HG02840 (cell line): ENCODE data around the gene LRRC52.
A peak's percentile ranks its signal among the peaks of the same experiment; 100 is the strongest.
"Not testable (repeated sequence)": the region's sequence is repeated elsewhere in the genome, so short reads cannot be mapped to it uniquely, and the experiment has no call there.

Source experiments
- ATAC-seq: cut with Tn5 transposase; IDR thresholded peaks from one replicate; pipeline ENCODE4 v1.9.1; 2021; ENCODE audit warnings: mild to moderate bottlenecking, moderate library complexity, moderate number of reproducible peaks; ENCODE audit not compliant: unreplicated experiment, low FRiP score

LRRC52 gene

DNA sequence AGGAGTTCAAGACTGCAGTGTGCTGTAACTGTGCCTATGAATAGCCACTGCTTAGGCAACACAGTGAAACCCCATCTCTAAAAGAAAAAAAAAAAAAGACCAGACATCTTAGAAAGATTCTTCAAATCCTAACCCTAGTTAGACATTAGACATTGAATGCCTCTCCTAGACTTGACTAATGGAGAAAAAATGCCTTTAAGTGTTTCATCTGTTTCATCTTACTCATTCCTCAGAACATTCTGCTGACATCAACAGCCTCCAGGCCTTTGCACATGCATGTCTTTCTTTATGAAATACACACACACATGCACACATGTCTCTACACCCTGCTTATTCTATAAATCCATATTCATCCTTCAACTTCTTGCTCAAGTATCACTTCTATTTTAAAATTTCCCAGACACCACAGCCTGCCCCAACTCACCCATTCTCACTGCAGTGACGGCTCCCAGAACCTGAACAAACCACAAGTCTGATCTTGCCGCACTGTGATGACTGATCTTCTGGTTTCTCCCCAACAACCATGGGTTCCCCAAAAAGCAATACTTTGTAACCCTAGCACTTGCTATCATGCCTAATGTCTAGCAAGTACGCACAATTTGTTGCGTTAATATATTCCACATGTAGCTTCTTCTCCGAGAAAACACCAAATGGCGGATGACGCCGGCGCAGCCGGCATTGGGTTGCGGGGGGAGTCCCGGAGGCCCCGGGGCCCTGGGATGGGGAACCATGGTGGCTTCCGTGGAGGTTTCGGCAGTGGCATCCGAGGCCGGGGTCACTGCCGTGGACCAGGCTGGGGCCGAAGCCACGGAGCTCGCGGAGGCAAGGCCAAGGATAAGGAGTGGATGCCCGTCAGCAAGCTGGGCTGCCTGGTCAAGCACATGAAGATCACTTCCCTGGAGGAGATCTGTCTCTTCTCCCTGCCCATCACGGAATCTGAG, 37.4 kb downstream of the LRRC52 start:
- ATAC-seq = no peak

- ATAC-seq = no peak
Observed at GRCh38 chr1:165581926-165582325, 38.1 kb downstream of the LRRC52 start.

- no peak for ATAC-seq
Observed at GRCh38 chr1:165586398-165586797, 42.6 kb downstream of the LRRC52 start.

- ATAC-seq = not testable (repeated sequence)
Observed at GRCh38 chr1:165591391-165591790, 47.6 kb downstream of the LRRC52 start.

DNA sequence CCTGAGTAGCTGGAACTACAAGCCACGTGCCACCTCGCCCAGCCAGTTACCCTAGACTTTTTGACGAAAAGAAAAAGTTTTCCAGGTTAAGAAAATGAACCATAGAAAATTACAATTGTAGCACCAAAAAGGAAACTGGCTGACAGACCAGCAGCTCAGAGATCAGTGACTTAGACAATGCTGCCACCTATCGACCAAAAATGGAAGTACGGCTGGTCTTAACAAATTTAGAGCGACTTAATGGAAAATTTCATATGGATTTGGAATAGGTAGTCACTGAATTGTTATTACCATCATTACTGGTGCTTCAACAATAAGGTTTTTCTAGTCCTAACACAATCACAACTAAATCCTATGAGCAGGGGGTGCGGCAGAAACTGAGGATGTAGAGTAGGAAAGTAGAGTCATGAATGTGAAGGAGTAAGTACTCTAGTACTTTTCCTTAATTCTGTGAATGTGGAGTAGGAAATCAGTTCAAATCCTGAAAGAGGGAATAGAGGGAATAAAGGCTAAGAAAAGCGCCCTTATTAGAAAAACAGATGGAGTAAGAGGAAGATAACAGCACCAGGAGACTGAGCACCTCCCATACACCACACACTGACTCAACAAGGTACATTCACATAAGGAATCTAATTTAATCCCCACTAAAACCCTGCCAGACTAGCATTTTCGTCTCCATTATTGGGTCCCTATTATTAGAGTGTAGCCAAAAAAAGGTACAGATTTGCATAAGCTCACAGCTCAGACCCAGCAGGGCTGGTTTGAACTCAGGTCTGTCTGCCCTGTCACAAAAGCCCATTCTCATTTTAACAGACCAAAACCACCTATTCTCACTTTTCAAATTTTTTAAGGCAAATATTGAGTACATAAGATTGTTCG, 49.4 kb downstream of the LRRC52 start:
- no peak for ATAC-seq

GRCh38 chr1:165595246-165595938, 51.6 kb downstream of the LRRC52 start:
- no peak for ATAC-seq

DNA sequence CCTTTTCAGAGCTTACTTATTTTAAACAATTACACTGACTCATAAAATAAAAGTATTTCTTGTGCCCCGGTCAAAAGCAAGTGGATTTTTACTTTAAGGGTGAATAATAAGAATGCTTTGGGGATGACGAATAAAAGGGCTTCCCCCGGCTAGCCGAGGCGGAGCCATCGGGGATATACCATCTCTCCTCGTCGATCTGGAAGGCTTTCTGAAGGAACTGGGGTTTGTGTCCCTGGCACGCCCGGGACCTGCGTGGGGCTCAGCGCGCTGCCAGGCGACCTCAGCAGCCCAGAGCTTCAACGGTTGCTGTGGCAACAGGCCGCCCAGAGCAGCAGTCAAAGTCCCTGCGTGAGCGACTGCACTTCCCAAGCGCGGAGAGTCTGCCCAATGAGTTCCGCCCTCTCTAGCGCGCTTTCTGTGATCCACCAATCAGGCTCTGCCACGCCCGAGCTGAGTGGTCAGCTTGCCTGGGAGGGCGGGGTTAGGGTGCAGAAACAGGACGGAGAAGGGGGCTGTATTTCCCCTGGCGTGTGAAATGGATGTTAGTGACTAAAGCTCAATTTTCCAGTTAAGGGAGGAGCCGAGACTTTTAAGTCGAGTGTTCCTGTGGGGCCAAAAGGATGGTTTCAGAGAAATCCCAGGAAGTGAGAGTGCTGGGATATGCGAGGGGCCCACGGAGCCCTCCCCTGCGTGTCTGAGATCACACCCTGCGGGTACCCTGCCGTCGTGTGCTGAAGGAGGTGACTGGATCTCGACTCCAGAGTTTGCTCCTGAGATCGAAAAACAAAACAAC, 54.3 kb downstream of the LRRC52 start:
- ATAC-seq = peak; percentile 95

- ATAC-seq = no peak
Observed at GRCh38 chr1:165598676-165599059, 54.9 kb downstream of the LRRC52 start.

DNA sequence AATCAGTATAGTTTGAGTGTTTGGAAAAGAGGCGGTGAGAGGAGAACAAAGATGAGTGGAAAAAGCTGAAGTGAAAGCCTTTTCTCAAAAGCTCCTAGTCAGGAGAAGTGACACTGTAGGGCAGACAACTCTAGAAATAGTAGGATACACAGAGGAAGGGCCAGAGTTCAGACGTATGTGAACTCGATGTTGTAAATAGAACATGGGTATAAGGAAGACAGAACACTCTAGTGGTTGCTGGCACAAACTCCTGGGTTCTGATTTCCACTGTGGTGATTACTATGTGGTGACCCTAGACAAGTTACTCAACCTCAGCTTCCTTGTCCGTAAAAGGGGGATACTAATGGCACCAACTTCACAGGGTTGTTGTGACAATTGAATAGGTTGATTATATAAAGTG, 57.0 kb downstream of the LRRC52 start:
- ATAC-seq = no peak

DNA sequence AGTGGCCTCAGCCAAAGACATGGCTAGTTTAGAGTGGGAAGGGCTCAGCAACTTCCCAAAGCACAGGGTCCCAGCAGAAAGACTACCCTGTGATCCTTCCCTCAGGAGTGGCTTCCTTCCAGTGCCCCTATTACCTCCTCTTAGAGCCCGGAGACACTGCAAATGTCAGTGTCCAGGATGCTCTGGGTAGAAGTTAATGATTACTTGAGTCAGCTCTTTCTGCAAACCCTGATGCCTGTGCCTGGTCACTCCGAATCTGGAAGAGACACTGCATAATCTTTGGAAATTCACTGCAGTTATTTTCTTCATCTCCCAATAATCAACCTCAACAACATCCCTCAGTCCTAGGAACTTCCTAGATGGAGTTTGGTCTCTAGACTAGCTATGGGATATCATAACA, 60.0 kb downstream of the LRRC52 start:
- no peak for ATAC-seq

- ATAC-seq = no peak
Observed at GRCh38 chr1:165605246-165605645, 61.4 kb downstream of the LRRC52 start.

DNA sequence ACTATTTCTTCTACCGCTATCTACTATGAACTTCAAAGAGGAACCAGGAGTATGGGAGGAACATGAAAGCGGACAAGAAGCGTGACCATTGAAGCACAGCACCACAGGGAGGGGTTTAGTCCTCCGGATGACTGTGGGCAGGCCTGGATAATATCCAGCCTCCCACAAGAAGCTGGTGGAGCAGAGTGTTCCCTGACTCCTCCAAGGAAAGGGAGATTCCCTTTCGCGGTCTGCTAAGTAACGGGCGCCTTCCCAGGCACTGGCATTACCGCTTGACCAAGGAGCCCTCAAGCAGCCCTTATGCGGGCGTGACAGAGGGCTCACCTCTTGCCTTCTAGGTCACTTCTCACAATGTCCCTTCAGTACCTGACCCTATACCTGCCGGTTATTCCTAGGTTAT, 62.9 kb downstream of the LRRC52 start:
- not testable (repeated sequence) for ATAC-seq

DNA sequence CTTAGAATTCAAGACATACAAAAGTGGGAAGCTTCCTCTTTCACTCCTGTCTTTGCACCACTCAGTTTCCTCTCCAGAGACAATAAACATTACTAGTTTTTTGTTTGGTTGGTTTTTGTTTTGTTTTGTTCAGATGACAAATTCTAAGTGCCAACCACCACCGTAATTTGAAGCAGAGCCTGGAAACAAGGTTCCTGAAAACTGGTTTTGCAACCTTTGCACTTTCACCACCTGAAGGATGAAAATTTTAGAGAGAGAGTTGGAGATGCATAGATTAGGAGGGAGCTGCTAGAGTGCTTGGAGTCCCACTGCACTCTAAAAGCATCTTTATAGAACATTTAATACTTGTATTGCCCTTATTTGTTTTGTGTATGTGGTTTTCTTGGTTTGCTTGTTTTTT, 67.1 kb downstream of the LRRC52 start:
- no peak for ATAC-seq

DNA sequence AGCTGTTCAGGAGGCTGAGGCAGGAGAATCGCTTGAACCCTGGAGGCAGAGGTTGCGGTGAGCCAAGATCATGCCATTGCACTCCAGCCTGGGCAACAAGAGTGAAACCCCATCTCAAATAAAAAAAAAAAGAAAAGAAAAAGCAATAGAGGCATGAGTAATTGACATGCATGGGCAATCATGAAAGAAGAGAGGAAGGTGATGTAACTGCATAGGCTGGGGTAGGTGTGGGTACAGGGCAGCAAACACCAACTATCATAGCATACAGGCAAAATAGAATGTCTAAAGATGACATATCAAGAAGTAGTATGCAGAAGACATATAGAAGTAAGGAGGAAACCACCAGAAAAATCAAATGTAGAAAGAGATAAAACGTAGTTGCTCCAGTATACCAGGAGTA, 68.3 kb downstream of the LRRC52 start:
- ATAC-seq = no peak
